GDM1 (cell line): ENCODE results near the gene NOP14.
"Not testable (repeated sequence)": the region's sequence is repeated elsewhere in the genome, so short reads cannot be mapped to it uniquely, and the experiment has no call there.

ENCODE experiments used
- DNase-seq: peaks from one replicate; lab custom pipeline; 2025; lab: John Stamatoyannopoulos, UW

NOP14 gene

GRCh38 chr4:2961811-2962441 lies 1.3 kb downstream of the NOP14 start:
- no peak for DNase-seq

- no peak for DNase-seq
Measured at GRCh38 chr4:2961421-2961810, 1.8 kb downstream of the NOP14 start.

GRCh38 chr4:2960450-2960849 lies 2.8 kb downstream of the NOP14 start:
- DNase-seq = not testable (repeated sequence)

GRCh38 chr4:2958446-2958845 lies 4.8 kb downstream of the NOP14 start:
- DNase-seq = no peak

- not testable (repeated sequence) for DNase-seq
Measured at GRCh38 chr4:2955186-2956044, 7.8 kb downstream of the NOP14 start.

GRCh38 chr4:2954358-2955185 lies 8.6 kb downstream of the NOP14 start:
- no peak for DNase-seq

GRCh38 chr4:2953496-2953895 lies 9.7 kb downstream of the NOP14 start:
- no peak for DNase-seq

GRCh38 chr4:2950221-2950989 lies 12.8 kb downstream of the NOP14 start:
- no peak for DNase-seq

- no peak for DNase-seq
Measured at GRCh38 chr4:2949782-2950125, 13.5 kb downstream of the NOP14 start.

GRCh38 chr4:2948895-2949781 lies 14.1 kb downstream of the NOP14 start:
- no peak for DNase-seq

GRCh38 chr4:2947926-2948325 lies 15.3 kb downstream of the NOP14 start:
- DNase-seq = no peak

- DNase-seq = no peak
Measured at GRCh38 chr4:2946812-2947600, 16.2 kb downstream of the NOP14 start.

- DNase-seq = not testable (repeated sequence)
Measured at GRCh38 chr4:2945619-2946604, 17.3 kb downstream of the NOP14 start.

- DNase-seq = no peak
Measured at GRCh38 chr4:2944586-2945526, 18.4 kb downstream of the NOP14 start.

- no peak for DNase-seq
Measured at GRCh38 chr4:2944091-2944482, 19.1 kb downstream of the NOP14 start.

- DNase-seq = no peak
Measured at GRCh38 chr4:2943364-2944090, 19.7 kb downstream of the NOP14 start.
